ENCODE measurements around the gene NFE2L1.

DNA sequence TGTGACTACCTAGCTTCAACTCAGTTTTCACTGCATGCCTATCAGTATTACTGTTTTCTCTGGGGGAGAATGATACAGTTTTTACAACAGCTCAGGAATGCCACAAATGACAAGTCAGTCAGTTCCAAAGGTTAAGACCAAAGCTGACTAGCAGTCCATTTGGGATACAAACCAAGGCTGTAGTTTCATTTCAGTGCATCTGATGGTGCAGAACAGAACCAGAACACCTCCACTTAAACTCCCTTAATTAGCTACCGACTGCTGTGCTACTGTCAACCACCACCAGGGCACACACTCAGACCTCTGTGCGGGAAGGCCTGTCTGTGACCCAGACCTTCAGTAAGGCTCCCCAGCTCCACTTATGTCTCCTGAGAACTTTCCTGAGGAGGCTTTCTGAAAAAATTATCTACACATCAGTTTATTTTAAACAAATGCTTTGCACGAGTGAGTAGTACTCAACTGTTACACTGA, 20.4 kb downstream of the NFE2L1 start:
- TF ChIP-seq CTCF (IDR thresholded peaks at IDR 0.05) (peak in 3 of 4 donors; percentile 14 to 37 (median 24)), POLR2A (IDR thresholded peaks at IDR 0.05) (no peak)

Measured in right lobe of liver (tissue), 4 donors.